HepG2 (cell line): ENCODE measurements around the gene ZBTB14. TPM values are rescaled to one million over a fixed set of nuclear protein-coding genes. Genes with fewer than 3 reads are reported as not detected.

Experiments
- ATAC-seq: fragments of 200-7000 bp; cut with Tn5 transposase; 3 replicates; pipeline ENCODE4 v1.9.1; 2020; ENCODE audit warnings: mild to moderate bottlenecking, moderate library complexity
- BruUV-seq: library from RNA; stranded (reverse); fragments of 400-500 nt; replicated peaks from 2 replicates; lab custom pipeline; 2021; lab: Mats Ljungman, UMichigan
- CTCF ChIA-PET: fragments of 300-600 bp; formaldehyde crosslinking; extraction: SDS; loops from one replicate; lab custom pipeline; 2021; ENCODE audit warnings: low total read pairs, inconsistent platforms, low intra/inter-chr PET ratio; lab: Yijun Ruan, JAX
- POLR2A ChIA-PET: fragments of 350-600 bp; sonication (Branson Sonifier 250); formaldehyde crosslinking; loops from one replicate; lab custom pipeline; 2020; ENCODE audit warnings: antibody characterized with exemption, inconsistent platforms; lab: Yijun Ruan, JAX
- DNase-seq: peaks from one replicate; pipeline ENCODE4 v3.0.0-alpha.2; 2015; ENCODE audit warnings: low spot score
- FAIRE-seq: peaks from 3 replicates; lab custom pipeline; 2011; peaks lifted over from hg19 to GRCh38; lab: Jason Lieb, UNC
- H2AFZ ChIP-seq: one replicate; pipeline ENCODE4 v1.6.1; 2011; ENCODE audit warnings: low read length, inconsistent platforms
- H3K27ac ChIP-seq: fragments of 300-600 bp; 3 replicates; pipeline ENCODE4 v1.8.0; 2011; ENCODE audit warnings: mixed run types, mild to moderate bottlenecking, mixed read lengths, low read length, inconsistent platforms; ENCODE audit not compliant: insufficient read depth; ENCODE audit errors: extremely low read length
- H3K27me3 ChIP-seq, 2 experiments: fragments of 200-600 bp in 1 of 2; 2 replicates in 1 of 2; 3 replicates in 1 of 2; pipeline versions ENCODE4 v1.6.0 to v1.8.0; 2011; ENCODE audit warnings: low read length in 2 of 2, mild to moderate bottlenecking in 2 of 2, moderate library complexity in 2 of 2, inconsistent platforms in 1 of 2; ENCODE audit not compliant: insufficient read depth in 2 of 2, control insufficient read depth in 1 of 2
- H3K36me3 ChIP-seq, 2 experiments: fragments of 200-600 bp in 1 of 2; replicated peaks in 1 of 2; 2 replicates in 1 of 2; 3 replicates in 1 of 2; pipeline versions ENCODE4 v1.5.1 to v1.8.0; 2011; ENCODE audit warnings: low read length in 2 of 2, inconsistent platforms in 1 of 2; ENCODE audit not compliant: insufficient read depth in 2 of 2, control insufficient read depth in 1 of 2
- H3K4me1 ChIP-seq: 2 replicates; pipeline ENCODE4 v1.5.1; 2012; ENCODE audit warnings: low read length, inconsistent platforms; ENCODE audit not compliant: insufficient read depth
- H3K4me2 ChIP-seq: 2 replicates; pipeline ENCODE4 v1.6.0; 2011; ENCODE audit warnings: low read depth, low read length, inconsistent platforms
- H3K4me3 ChIP-seq, 3 experiments: fragments of 200-600 bp in 1 of 3; sonication (generic), shearing (Covaris generic) in 1 of 3; replicated peaks in 1 of 3; 2 replicates each; pipeline ENCODE4 v1.5.1; 2011 to 2016; ENCODE audit warnings: low read length in 3 of 3, inconsistent platforms in 2 of 3, low read depth in 2 of 3, mild to moderate bottlenecking in 2 of 3, control low read depth in 1 of 3, mixed read lengths in 1 of 3; ENCODE audit not compliant: insufficient read depth in 1 of 3
- H3K79me2 ChIP-seq: one replicate; pipeline ENCODE4 v1.6.1; 2011; ENCODE audit warnings: low read length, inconsistent platforms; ENCODE audit not compliant: insufficient read depth
- H3K9ac ChIP-seq: 2 replicates; pipeline ENCODE4 v1.6.0; 2011; ENCODE audit warnings: mild to moderate bottlenecking, low read depth, low read length, inconsistent platforms; ENCODE audit not compliant: insufficient read depth
- H3K9me3 ChIP-seq: 2 replicates; pipeline ENCODE4 v1.5.1; 2012; ENCODE audit warnings: mild to moderate bottlenecking, low read length
- H4K20me1 ChIP-seq: 2 replicates; pipeline ENCODE4 v1.6.0; 2011; ENCODE audit warnings: inconsistent platforms, mild to moderate bottlenecking, low read length, moderate library complexity; ENCODE audit not compliant: insufficient read depth
- BORCS8-MEF2B ChIP-seq: sonication (generic); formaldehyde crosslinking; IDR thresholded peaks from 2 replicates; pipeline ENCODE4 v1.8.0; 2022; ENCODE audit warnings: mild to moderate bottlenecking, missing genetic modification reagents
- EHMT2 ChIP-seq: fragments of 200-600 bp; sonication (generic); IDR thresholded peaks from 2 replicates; pipeline ENCODE4 v1.7.0; 2017; ENCODE audit warnings: antibody characterized with exemption, low read depth, low read length, borderline replicate concordance
- FOXA1 ChIP-seq, 2 experiments: fragments of 450-650 bp in 1 of 2; sonication (generic) in 1 of 2; formaldehyde crosslinking in 1 of 2; IDR thresholded peaks; 2 replicates each; pipeline versions ENCODE4 v1.4.0 to v1.6.1; 2016 to 2020; ENCODE audit warnings: missing genetic modification reagents in 1 of 2
- FOXA3 ChIP-seq: IDR thresholded peaks from 2 replicates; pipeline ENCODE4 v1.6.1; 2016; ENCODE audit warnings: missing genetic modification reagents, missing compliant biosample characterization
- MIER2 ChIP-seq: IDR thresholded peaks from 2 replicates; pipeline ENCODE4 v1.6.1; 2016; ENCODE audit warnings: missing biosample characterization, missing genetic modification reagents
- REST ChIP-seq, 2 experiments: IDR thresholded peaks; 2 replicates each; pipeline ENCODE4 v1.6.1; 2011 to 2012; ENCODE audit warnings: low read length in 2 of 2, borderline replicate concordance in 1 of 2, low read depth in 1 of 2, mild to moderate bottlenecking in 1 of 2, moderate library complexity in 1 of 2
- ZNF317 ChIP-seq: sonication (generic); formaldehyde crosslinking; IDR thresholded peaks from 2 replicates; pipeline ENCODE4 v1.5.0; 2020; ENCODE audit warnings: mild to moderate bottlenecking, missing genetic modification reagents
- in situ Hi-C: cut with HindIII; loops from 2 replicates; pipeline ENCODE4 v1.10.0; 2017; ENCODE audit warnings: low pct_unique_long_range_greater_than_20kb; ENCODE audit not compliant: extremely low pct_ligation_motif_present
- intact Hi-C: fragments of 100-400 bp; cut with micrococcal nuclease; formaldehyde crosslinking; loops from one replicate; pipeline ENCODE4 v1.10.0; 2022; ENCODE audit not compliant: unreplicated experiment
- polyA plus RNA-seq, 8 experiments: library from polyadenylated mRNA; depleted of rRNA in 3 of 8; stranded (reverse) in 7 of 8; unstranded in 1 of 8; fragments of >200 nt; fragmentation: Illumina TruSeq in 4 of 8; extraction: Trizol in 4 of 8; gene quantifications; 2 replicates each; pipeline versions ENCODE4 v1.2.1 to v1.2.3, GENCODE V29; 2011 to 2016; ENCODE audit warnings: low read depth in 4 of 8, missing spikeins in 1 of 8, mixed read lengths in 1 of 8; ENCODE audit not compliant: insufficient read depth in 1 of 8
- total RNA-seq, 5 experiments: library from RNA; depleted of rRNA; stranded (reverse); fragments of >200 nt; fragmentation: Illumina TruSeq; extraction: Trizol; gene quantifications; 2 replicates each; pipeline ENCODE4 v1.2.3, GENCODE V29; 2016; ENCODE audit warnings: low read depth in 1 of 5

Gene ZBTB14
- total and polyA plus RNA-seq, 2 of the 13 experiments (the other 11 are each of a cell fraction or from before 2014, with no cell fraction given): 8.0 to 14.4 TPM

DNA sequence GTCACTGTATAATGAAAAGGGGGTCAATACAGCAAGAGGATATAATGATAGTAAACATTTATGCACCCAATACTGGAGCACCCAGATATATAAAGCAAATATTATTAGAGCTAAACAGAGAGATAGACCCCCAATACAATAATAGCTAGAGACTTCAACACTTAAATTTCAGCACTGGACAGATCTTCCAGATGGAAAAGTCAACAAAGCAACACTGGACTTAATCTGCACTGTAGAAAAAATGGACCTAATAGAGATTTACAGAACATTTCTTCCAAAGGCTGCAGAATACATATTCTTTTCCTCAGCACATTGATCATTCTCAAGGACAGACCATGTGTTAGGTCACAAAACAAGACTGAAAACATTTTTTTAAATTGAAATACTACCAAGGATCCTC lies 26.7 kb downstream of the ZBTB14 start:
- no peak overlapping the region for H2AFZ ChIP-seq
- BruUV-seq: no TSS peak
- no peaks in the 10 kb centered on the region; the same call in 1 of the 2 replicates for H3K9me3 ChIP-seq
- intact Hi-C loops: no loop called here
- H3K4me2 ChIP-seq: no peak overlapping the region
- ChIA-PET POLR2A (no interaction called here), CTCF (no interaction called here)
- H3K4me3 ChIP-seq: no peak overlapping the region
- ATAC-seq (no peak), FAIRE-seq (no peak)
- no peaks in the 10 kb centered on the region for H4K20me1 ChIP-seq
- H3K9ac ChIP-seq: no peak overlapping the region
- no peaks in the 10 kb centered on the region for H3K36me3 ChIP-seq
- H3K4me1 ChIP-seq: no peaks in the 10 kb centered on the region
- no peaks in the 10 kb centered on the region for H3K79me2 ChIP-seq
- no peak overlapping the region for H3K27ac ChIP-seq
- TF ChIP-seq FOXA3 (0 out of 2 replicates have a peak, but pooled peaks have one; percentile 9), MIER2 (CRISPR knock-in tag) (peak; percentile 93), REST (IDR thresholded peaks at IDR 0.05; ENCODE audit: borderline replicate concordance in 1 of 2, low read depth in 1 of 2, low read length in 2 of 2) (peak; percentile 28 to 92), FOXA1 (IDR thresholded peaks at IDR 0.05) (no peak), FOXA1 (CRISPR knock-in tag; IDR thresholded peaks at IDR 0.05) (0 out of 2 replicates have a peak, but pooled peaks have one; percentile 21), BORCS8-MEF2B (no peak), ZNF317 (no peak), EHMT2 (peak; percentile 38; the same call in 1 of the 2 replicates)
- TF ChIP-seq, all 625 proteins: peak for 5
- in situ Hi-C loops: no loop called here
- no peaks in the 10 kb centered on the region; a peak in 1 of 5 replicates for H3K27me3 ChIP-seq
- DNase-seq: no peak
